Measurements from ENCODE around the gene KCNA10. TPM values are rescaled to one million over a fixed set of nuclear protein-coding genes. Genes with fewer than 3 reads are reported as not detected.

KCNA10 gene
- total RNA-seq, 1 experiment from 2014 or later, result not detected

GRCh38 chr1:110476028-110476765 is 42.8 kb downstream of the KCNA10 start:
- Histone ChIP-seq H3K9ac (ENCODE audit: extremely low read depth, insufficient read length, low read length) (no peak overlapping the region), H2AK5ac (ENCODE audit: insufficient read length, low read length) (no peak overlapping the region), H3K79me1 (ENCODE audit: insufficient read depth, low read depth, low read length, poor library complexity, severe bottlenecking) (no peaks in the 10 kb centered on the region), H4K8ac (replicated peaks; ENCODE audit: insufficient read length, low read depth, low read length) (no peak overlapping the region), H2BK5ac (ENCODE audit: insufficient read length, low read length) (no peak overlapping the region), H4K5ac (ENCODE audit: insufficient read length, low read depth, low read length) (no peak overlapping the region), H3K23me2 (ENCODE audit: insufficient read length, low read depth, low read length, poor library complexity, severe bottlenecking) (no peaks in the 10 kb centered on the region), H2BK12ac (ENCODE audit: insufficient read length, low read depth, low read length) (no peak overlapping the region), H3K56ac (ENCODE audit: insufficient read length, low read depth, low read length) (no peak overlapping the region), H3K18ac (ENCODE audit: insufficient read length, low read depth, low read length) (no peak overlapping the region), H3K23ac (ENCODE audit: insufficient read length, low read depth, low read length) (no peak overlapping the region), H2BK15ac (ENCODE audit: low read depth, low read length) (no peak overlapping the region), H4K91ac (ENCODE audit: insufficient read length, low read depth, low read length) (no peak overlapping the region), H3K4me2 (ENCODE audit: insufficient read depth, insufficient read length, low read length) (no peak overlapping the region), H3K27me3 (ENCODE audit: insufficient read depth, low read length) (no peaks in the 10 kb centered on the region), H2BK20ac (ENCODE audit: low read depth, low read length, poor library complexity, severe bottlenecking) (no peak overlapping the region), H3K9me3 (ENCODE audit: control insufficient read depth, low read depth, low read length) (no peaks in the 10 kb centered on the region), H2BK120ac (ENCODE audit: low read depth, low read length, poor library complexity, severe bottlenecking) (no peak overlapping the region), H4K20me1 (ENCODE audit: control insufficient read depth, insufficient read depth, insufficient read length) (no peaks in the 10 kb centered on the region), H3K4me1 (ENCODE audit: insufficient read depth, low read length) (no peaks in the 10 kb centered on the region), H3K14ac (ENCODE audit: insufficient read depth, low read length) (no peak overlapping the region), H3K4ac (ENCODE audit: low read depth, low read length) (no peak overlapping the region), H3K79me2 (ENCODE audit: insufficient read depth, low read length) (no peaks in the 10 kb centered on the region), H3T11ph (ENCODE audit: low read length) (no peak overlapping the region), H3K27ac (ENCODE audit: insufficient read length, low read depth, low read length) (no peak overlapping the region), H2AFZ (ENCODE audit: low read length) (no peak overlapping the region)
- DNase-seq, result no peak
- Mint-ChIP-seq H3K27me3 (ENCODE audit: low read depth) (peaks cover under 1% of the 10 kb centered on the region; the same call in 1 of the 2 replicates), H3K36me3 (ENCODE audit: insufficient read depth in 1 of 3, low read depth in 3 of 3) (no peaks in the 10 kb centered on the region), H3K27ac (no peak overlapping the region; a peak in 1 of 7 replicates), H3K4me3 (no peak overlapping the region), H3K9me3 (no peaks in the 10 kb centered on the region), H3K4me1 (peaks cover 21 to 26% of the 10 kb centered on the region in 2 experiments)
- TF ChIP-seq, protein P1, sequence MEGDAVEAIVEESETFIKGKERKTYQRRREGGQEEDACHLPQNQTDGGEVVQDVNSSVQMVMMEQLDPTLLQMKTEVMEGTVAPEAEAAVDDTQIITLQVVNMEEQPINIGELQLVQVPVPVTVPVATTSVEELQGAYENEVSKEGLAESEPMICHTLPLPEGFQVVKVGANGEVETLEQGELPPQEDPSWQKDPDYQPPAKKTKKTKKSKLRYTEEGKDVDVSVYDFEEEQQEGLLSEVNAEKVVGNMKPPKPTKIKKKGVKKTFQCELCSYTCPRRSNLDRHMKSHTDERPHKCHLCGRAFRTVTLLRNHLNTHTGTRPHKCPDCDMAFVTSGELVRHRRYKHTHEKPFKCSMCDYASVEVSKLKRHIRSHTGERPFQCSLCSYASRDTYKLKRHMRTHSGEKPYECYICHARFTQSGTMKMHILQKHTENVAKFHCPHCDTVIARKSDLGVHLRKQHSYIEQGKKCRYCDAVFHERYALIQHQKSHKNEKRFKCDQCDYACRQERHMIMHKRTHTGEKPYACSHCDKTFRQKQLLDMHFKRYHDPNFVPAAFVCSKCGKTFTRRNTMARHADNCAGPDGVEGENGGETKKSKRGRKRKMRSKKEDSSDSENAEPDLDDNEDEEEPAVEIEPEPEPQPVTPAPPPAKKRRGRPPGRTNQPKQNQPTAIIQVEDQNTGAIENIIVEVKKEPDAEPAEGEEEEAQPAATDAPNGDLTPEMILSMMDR (conservative IDR thresholded peaks at IDR 0.05), result no peak
- WGBS (ENCODE audit: extremely low coverage, insufficient read length, low lambda C conversion rate), result no CpG with 5 or more reads among the region's 10 CpGs

Measured in H9 (cell line).